ENCODE data around the gene C12orf43.

Gene C12orf43

DNA sequence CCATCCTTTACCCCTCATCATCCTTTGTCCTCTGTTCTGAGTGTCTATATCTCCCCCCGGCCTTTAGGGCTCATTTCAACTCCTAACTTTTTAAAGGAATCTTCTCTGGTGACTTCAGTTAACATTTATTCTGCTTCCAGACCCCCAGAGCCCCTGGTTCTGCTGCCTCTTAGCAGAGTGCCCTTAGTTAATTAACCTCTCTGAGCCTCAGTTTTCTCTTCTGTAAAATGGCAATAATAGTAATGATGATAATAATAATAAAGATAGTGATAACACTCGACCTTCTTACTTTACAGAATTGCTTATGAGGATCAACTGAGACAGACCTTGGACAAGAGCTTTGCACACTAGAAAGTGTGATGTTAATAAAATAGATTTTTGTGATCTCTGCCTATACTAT is 6.4 kb upstream of the C12orf43 start:
- Histone ChIP-seq H3K9me3 (ENCODE audit: control insufficient read depth, insufficient read depth, low read length) (no peaks in the 10 kb centered on the region), H3K36me3 (ENCODE audit: control insufficient read depth, low read length) (no peaks in the 10 kb centered on the region), H3K27ac (ENCODE audit: low read depth, low read length) (no peak overlapping the region), H3F3A (ENCODE audit: control insufficient read depth, insufficient read depth) (no peaks in the 10 kb centered on the region), H3K4me2 (ENCODE audit: low read length) (no peak overlapping the region), H3K4me3 (ENCODE audit: low read length) (no peak overlapping the region), H3K27me3 (ENCODE audit: control insufficient read depth, low read length) (peaks cover 10% of the 10 kb centered on the region), H4K20me1 (ENCODE audit: control insufficient read depth, insufficient read depth, low read depth, low read length) (no peaks in the 10 kb centered on the region), H3K4me1 (ENCODE audit: control insufficient read depth, low read length) (no peaks in the 10 kb centered on the region), H3K9me2 (replicated peaks; ENCODE audit: control insufficient read depth, low read length) (no peaks in the 10 kb centered on the region), H3K79me2 (ENCODE audit: control insufficient read depth, low read length) (no peaks in the 10 kb centered on the region)
- TF ChIP-seq, protein P1, sequence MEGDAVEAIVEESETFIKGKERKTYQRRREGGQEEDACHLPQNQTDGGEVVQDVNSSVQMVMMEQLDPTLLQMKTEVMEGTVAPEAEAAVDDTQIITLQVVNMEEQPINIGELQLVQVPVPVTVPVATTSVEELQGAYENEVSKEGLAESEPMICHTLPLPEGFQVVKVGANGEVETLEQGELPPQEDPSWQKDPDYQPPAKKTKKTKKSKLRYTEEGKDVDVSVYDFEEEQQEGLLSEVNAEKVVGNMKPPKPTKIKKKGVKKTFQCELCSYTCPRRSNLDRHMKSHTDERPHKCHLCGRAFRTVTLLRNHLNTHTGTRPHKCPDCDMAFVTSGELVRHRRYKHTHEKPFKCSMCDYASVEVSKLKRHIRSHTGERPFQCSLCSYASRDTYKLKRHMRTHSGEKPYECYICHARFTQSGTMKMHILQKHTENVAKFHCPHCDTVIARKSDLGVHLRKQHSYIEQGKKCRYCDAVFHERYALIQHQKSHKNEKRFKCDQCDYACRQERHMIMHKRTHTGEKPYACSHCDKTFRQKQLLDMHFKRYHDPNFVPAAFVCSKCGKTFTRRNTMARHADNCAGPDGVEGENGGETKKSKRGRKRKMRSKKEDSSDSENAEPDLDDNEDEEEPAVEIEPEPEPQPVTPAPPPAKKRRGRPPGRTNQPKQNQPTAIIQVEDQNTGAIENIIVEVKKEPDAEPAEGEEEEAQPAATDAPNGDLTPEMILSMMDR (IDR thresholded peaks at IDR 0.05; ENCODE audit: low read depth, low read length, poor library complexity, severe bottlenecking) = no peak
- TF ChIP-seq EZH2phosphoT487 (IDR thresholded peaks at IDR 0.05; ENCODE audit: borderline replicate concordance, low read length) = no peak

DNA sequence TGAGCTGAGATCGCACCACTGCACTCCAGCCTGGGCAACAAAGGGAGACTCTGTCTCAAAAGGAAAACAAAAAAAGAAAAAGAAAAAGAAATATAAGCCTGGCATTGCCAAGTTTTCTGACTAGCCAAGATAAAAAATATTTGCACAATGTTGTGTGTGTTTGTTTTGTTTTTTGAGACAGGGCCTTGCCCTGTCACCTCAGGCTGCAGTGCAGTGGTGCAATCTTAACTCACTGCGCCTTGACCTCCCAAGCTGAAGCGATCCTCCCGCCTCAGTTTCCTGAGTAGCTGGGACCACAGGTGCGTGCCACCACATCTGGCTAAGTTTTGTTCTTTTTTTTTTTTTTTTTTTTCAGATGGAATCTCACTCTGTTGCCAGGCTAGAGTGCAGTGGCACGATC is 5.5 kb upstream of the C12orf43 start:
- Histone ChIP-seq H3K27ac (ENCODE audit: low read depth, low read length) (no peak overlapping the region), H3K9me3 (ENCODE audit: control insufficient read depth, insufficient read depth, low read length) (no peaks in the 10 kb centered on the region), H3K4me3 (ENCODE audit: low read length) (no peak overlapping the region), H3K79me2 (ENCODE audit: control insufficient read depth, low read length) (no peaks in the 10 kb centered on the region), H3K9me2 (replicated peaks; ENCODE audit: control insufficient read depth, low read length) (no peaks in the 10 kb centered on the region), H3K36me3 (ENCODE audit: control insufficient read depth, low read length) (no peaks in the 10 kb centered on the region), H3K4me1 (ENCODE audit: control insufficient read depth, low read length) (no peaks in the 10 kb centered on the region), H3K27me3 (ENCODE audit: control insufficient read depth, low read length) (peaks cover 1% of the 10 kb centered on the region), H3F3A (ENCODE audit: control insufficient read depth, insufficient read depth) (no peaks in the 10 kb centered on the region), H3K4me2 (ENCODE audit: low read length) (no peak overlapping the region), H4K20me1 (ENCODE audit: control insufficient read depth, insufficient read depth, low read depth, low read length) (no peaks in the 10 kb centered on the region)
- no peak for TF ChIP-seq EZH2phosphoT487 (IDR thresholded peaks at IDR 0.05; ENCODE audit: borderline replicate concordance, low read length)
- TF ChIP-seq, protein P1 (IDR thresholded peaks at IDR 0.05; ENCODE audit: low read depth, low read length, poor library complexity, severe bottlenecking) = no peak

DNA sequence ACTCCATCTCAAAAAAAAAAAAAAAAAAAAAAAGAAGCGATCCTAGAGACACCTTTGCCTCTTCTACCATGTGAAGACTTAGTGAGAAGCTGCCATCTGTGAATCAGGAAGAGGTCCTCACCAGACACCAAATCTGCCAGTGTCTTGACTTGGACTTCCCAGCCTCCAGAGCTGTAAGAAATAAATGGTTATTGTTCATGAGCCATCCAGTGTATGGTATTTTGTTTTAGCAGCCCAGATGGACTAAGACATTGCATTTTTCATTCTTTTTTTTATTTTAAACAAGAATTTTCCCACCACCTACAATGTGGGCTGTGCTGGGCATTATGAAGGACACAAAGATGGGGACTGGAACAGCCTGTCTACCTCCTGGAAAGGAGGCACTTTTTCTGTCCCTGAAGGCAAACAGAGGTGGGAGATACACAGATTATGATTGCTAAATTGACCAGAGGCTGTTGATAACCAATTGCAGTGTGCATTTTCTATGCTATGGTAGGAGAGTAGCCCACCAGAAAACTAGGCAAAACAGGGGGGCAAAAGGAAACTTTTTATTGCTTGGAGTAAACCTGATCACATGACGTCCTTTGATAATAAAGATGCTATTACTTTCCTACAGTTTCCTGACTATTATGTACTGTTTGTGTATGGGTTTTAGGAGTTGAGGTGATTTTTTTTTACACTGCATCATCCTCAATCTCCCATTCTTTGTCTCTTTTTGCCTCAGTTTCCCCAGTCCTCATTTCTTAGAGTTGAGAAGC is 2.8 kb upstream of the C12orf43 start:
- H3K27me3 ChIP-seq (ENCODE audit: control insufficient read depth, low read length) = no peaks in the 10 kb centered on the region
- H3K4me1 ChIP-seq (ENCODE audit: control insufficient read depth, low read length) = peaks cover 11% of the 10 kb centered on the region
- H3K4me2 ChIP-seq (ENCODE audit: low read length) = no peak overlapping the region
- TF ChIP-seq, protein P1 (IDR thresholded peaks at IDR 0.05; ENCODE audit: low read depth, low read length, poor library complexity, severe bottlenecking) = no peak
- no peak for TF ChIP-seq EZH2phosphoT487 (IDR thresholded peaks at IDR 0.05; ENCODE audit: borderline replicate concordance, low read length)
- no peaks in the 10 kb centered on the region for H3K36me3 ChIP-seq (ENCODE audit: control insufficient read depth, low read length)
- peaks cover 17% of the 10 kb centered on the region for H3K79me2 ChIP-seq (ENCODE audit: control insufficient read depth, low read length)
- no peak overlapping the region for H3K4me3 ChIP-seq (ENCODE audit: low read length)
- no peaks in the 10 kb centered on the region for H4K20me1 ChIP-seq (ENCODE audit: control insufficient read depth, insufficient read depth, low read depth, low read length)
- no peaks in the 10 kb centered on the region for H3F3A ChIP-seq (ENCODE audit: control insufficient read depth, insufficient read depth)
- H3K9me2 ChIP-seq (replicated peaks; ENCODE audit: control insufficient read depth, low read length) = no peaks in the 10 kb centered on the region
- H3K27ac ChIP-seq (ENCODE audit: low read depth, low read length) = no peak overlapping the region
- H3K9me3 ChIP-seq (ENCODE audit: control insufficient read depth, insufficient read depth, low read length) = no peaks in the 10 kb centered on the region

Data from DOHH2 (cell line).